ENCODE measurements around the gene ILF3.

GRCh38 chr19:10683064-10683426 is 28.9 kb downstream of the ILF3 start:
- no peak for TF ChIP-seq CTCF (conservative IDR thresholded peaks at IDR 0.05; ENCODE audit: low read length)
- TF ChIP-seq EZH2phosphoT487 (IDR thresholded peaks at IDR 0.05; ENCODE audit: borderline replicate concordance, low read depth, low read length): no peak

Measured in OCI-LY7 (cell line).